A673 (cell line): ENCODE measurements around the gene CCR6. TPM values are rescaled to one million over a fixed set of nuclear protein-coding genes. Genes with fewer than 3 reads are reported as not detected.

Experiments used
- BruUV-seq: library from RNA; stranded (reverse); fragments of 400-500 nt; replicated peaks from 2 replicates; lab custom pipeline; 2021; lab: Mats Ljungman, UMichigan
- CTCF ChIA-PET: fragments of 300-600 bp; sonication (Branson Sonifier 250); formaldehyde crosslinking; loops from one replicate; lab custom pipeline; 2022; ENCODE audit warnings: antibody characterized with exemption; lab: Charles Lee
- POLR2A ChIA-PET: fragments of 300-600 bp; sonication (Branson Sonifier 250); formaldehyde crosslinking; loops from one replicate; lab custom pipeline; 2022; ENCODE audit warnings: antibody characterized with exemption; ENCODE audit not compliant: low non-redundant PET; lab: Charles Lee
- DNase-seq: peaks from one replicate; pipeline ENCODE4 v3.0.0-alpha.2; 2015; ENCODE audit warnings: low spot score
- H3K27ac ChIP-seq: fragments of 200-600 bp; sonication (generic); 2 replicates; pipeline ENCODE4 v1.5.1; 2016; ENCODE audit warnings: mixed run types, low read depth, mild to moderate bottlenecking, mixed read lengths, antibody characterized with exemption, low read length; ENCODE audit not compliant: poor library complexity, severe bottlenecking
- H3K27me3 ChIP-seq: fragments of 200-600 bp; sonication (generic); replicated peaks from 2 replicates; pipeline ENCODE4 v1.6.1; 2017; ENCODE audit warnings: mixed run types, low read depth, mild to moderate bottlenecking, mixed read lengths, antibody characterized with exemption, low read length; ENCODE audit not compliant: insufficient read depth, poor library complexity
- H3K36me3 ChIP-seq: fragments of 200-600 bp; sonication (generic); 2 replicates; pipeline ENCODE4 v1.6.1; 2016; ENCODE audit warnings: mixed run types, mild to moderate bottlenecking, mixed read lengths, antibody characterized with exemption, low read length; ENCODE audit not compliant: insufficient read depth, poor library complexity, severe bottlenecking
- H3K4me1 ChIP-seq: fragments of 200-600 bp; sonication (generic); 2 replicates; pipeline ENCODE4 v1.6.1; 2017; ENCODE audit warnings: mixed run types, mild to moderate bottlenecking, mixed read lengths, antibody characterized with exemption, low read length; ENCODE audit not compliant: insufficient read depth, poor library complexity, severe bottlenecking
- H3K4me3 ChIP-seq: fragments of 200-600 bp; sonication (generic); 2 replicates; pipeline ENCODE4 v1.5.1; 2016; ENCODE audit warnings: low read depth, mixed run types, mild to moderate bottlenecking, mixed read lengths, low read length; ENCODE audit not compliant: poor library complexity, severe bottlenecking
- H3K9me3 ChIP-seq: fragments of 200-600 bp; sonication (generic); 2 replicates; pipeline ENCODE4 v1.6.1; 2016; ENCODE audit warnings: mixed run types, low read depth, mild to moderate bottlenecking, mixed read lengths, antibody characterized with exemption, low read length; ENCODE audit not compliant: poor library complexity, severe bottlenecking
- CTCF ChIP-seq: fragments of 300-800, 200-600 bp; sonication (generic); conservative IDR thresholded peaks from 2 replicates; pipeline ENCODE4 v1.5.1; 2017; ENCODE audit warnings: low read depth, mild to moderate bottlenecking, antibody characterized with exemption, low read length, moderate library complexity, mixed read lengths
- EZH2 ChIP-seq: fragments of 200-600 bp; sonication (generic); IDR thresholded peaks from 2 replicates; pipeline ENCODE4 v1.6.1; 2017; ENCODE audit warnings: borderline replicate concordance, low read depth, mild to moderate bottlenecking, mixed read lengths, antibody characterized with exemption, low read length; ENCODE audit not compliant: poor library complexity, severe bottlenecking
- intact Hi-C: fragments of 100-400 bp; cut with micrococcal nuclease; formaldehyde crosslinking; loops from one replicate; pipeline ENCODE4 v1.10.0; 2022; ENCODE audit not compliant: unreplicated experiment
- total RNA-seq: library from RNA; stranded (reverse); gene quantifications from 2 replicates; pipeline ENCODE4 v1.2.3, GENCODE V29; 2021

Gene CCR6
- total RNA-seq, 1 experiment from 2014 or later, result not detected

DNA sequence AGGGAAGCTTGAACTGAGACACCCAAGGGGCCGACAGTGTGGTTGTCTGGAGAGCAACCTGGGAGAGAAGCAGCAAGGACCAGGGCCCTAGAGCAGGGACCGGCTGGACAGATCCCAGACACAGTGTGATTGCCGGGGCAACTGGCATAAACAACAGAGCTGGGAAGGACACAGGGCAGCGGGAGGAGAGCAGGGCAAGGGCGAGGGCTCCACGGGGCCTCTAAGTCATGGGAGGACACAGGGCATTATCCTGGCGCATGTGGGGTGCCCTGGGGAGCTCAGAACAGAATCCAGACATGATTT, 31.1 kb upstream of the CCR6 start:
- DNase-seq, result no peak
- Histone ChIP-seq H3K9me3 (peaks cover 8% of the 10 kb centered on the region), H3K27me3 (no peaks in the 10 kb centered on the region), H3K36me3 (no peaks in the 10 kb centered on the region), H3K4me1 (no peaks in the 10 kb centered on the region), H3K4me3 (no peak overlapping the region), H3K27ac (no peak overlapping the region)
- TF ChIP-seq EZH2, result no peak
- TF ChIP-seq CTCF, result no peak
- ChIA-PET CTCF (interaction anchor here (0.7 kb wide), 1 partner anchor 32 kb away, joined by 3 read pairs; no protein-coding TSS in a partner anchor), POLR2A (no interaction called here)
- intact Hi-C loops, result no loop called here
- no TSS peak for BruUV-seq

DNA sequence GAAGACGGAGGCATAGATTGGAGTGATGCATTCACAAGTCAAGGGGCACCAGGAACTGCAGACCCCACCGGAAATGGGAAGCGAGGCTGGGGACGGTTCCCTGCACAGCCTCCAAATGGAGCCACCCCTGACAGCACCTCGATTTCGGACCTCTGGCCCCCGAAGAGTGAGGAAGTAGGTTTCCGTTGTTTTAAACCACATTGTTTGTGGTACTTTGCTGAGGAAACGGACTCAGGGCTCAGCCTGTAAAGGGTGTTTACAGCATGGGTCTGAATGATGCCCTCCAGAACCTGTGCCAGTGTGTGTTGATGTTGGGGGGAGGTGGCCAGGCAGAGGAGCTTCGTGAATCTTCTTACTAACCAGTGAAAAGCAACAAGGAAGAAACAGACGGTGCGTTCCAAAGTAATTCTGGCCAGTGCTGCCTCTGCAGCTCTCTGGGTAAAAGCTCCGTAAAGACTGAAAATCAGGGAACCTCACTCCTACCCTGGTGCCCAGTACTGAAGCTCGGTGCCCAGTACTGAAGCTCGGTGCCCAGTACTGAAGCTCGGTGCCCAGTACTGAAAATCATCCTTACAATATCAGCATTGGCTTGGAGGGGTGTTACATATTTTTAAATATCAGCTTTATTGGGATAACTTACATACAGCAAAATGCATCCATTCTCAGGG, 30.1 kb upstream of the CCR6 start:
- TF ChIP-seq CTCF (no peak), EZH2 (no peak)
- BruUV-seq, result no TSS peak
- CTCF ChIA-PET, result no interaction called here

GRCh38 chr6:167093406-167093921, 29.4 kb upstream of the CCR6 start:
- BruUV-seq, result no TSS peak

More for the DNA sequence above, 30.1 kb upstream of the CCR6 start:
- POLR2A ChIA-PET, result interaction anchor here (0.6 kb wide), 1 partner anchor 247 kb away, joined by 3 read pairs; no protein-coding TSS in a partner anchor
- intact Hi-C loops, result no loop called here
- H3K36me3 ChIP-seq, result no peaks in the 10 kb centered on the region
- DNase-seq, result no peak
- no peak overlapping the region for H3K4me3 ChIP-seq
- H3K9me3 ChIP-seq, result no peaks in the 10 kb centered on the region
- no peaks in the 10 kb centered on the region for H3K27me3 ChIP-seq
- no peak overlapping the region for H3K27ac ChIP-seq
- no peaks in the 10 kb centered on the region for H3K4me1 ChIP-seq

More at GRCh38 chr6:167093406-167093921, 29.4 kb upstream of the CCR6 start:
- CTCF ChIA-PET, result no interaction called here
- no peak overlapping the region for H3K27ac ChIP-seq
- no peaks in the 10 kb centered on the region for H3K9me3 ChIP-seq
- no peak for DNase-seq
- no peaks in the 10 kb centered on the region for H3K27me3 ChIP-seq
- TF ChIP-seq EZH2, result no peak
- no peak for TF ChIP-seq CTCF
- no peaks in the 10 kb centered on the region for H3K4me1 ChIP-seq
- H3K36me3 ChIP-seq, result no peaks in the 10 kb centered on the region
- no peak overlapping the region for H3K4me3 ChIP-seq
- POLR2A ChIA-PET, result interaction anchor here (0.6 kb wide), 1 partner anchor 248 kb away, joined by 3 read pairs; no protein-coding TSS in a partner anchor
- intact Hi-C loops, result no loop called here
